GM19324 (cell line): ENCODE measurements around the gene RASL11B.

ENCODE experiments used
- ATAC-seq: cut with Tn5 transposase; IDR thresholded peaks from one replicate; pipeline ENCODE4 v1.9.1; 2021; ENCODE audit warnings: mild to moderate bottlenecking, moderate library complexity; ENCODE audit not compliant: unreplicated experiment, low FRiP score

Gene RASL11B

DNA sequence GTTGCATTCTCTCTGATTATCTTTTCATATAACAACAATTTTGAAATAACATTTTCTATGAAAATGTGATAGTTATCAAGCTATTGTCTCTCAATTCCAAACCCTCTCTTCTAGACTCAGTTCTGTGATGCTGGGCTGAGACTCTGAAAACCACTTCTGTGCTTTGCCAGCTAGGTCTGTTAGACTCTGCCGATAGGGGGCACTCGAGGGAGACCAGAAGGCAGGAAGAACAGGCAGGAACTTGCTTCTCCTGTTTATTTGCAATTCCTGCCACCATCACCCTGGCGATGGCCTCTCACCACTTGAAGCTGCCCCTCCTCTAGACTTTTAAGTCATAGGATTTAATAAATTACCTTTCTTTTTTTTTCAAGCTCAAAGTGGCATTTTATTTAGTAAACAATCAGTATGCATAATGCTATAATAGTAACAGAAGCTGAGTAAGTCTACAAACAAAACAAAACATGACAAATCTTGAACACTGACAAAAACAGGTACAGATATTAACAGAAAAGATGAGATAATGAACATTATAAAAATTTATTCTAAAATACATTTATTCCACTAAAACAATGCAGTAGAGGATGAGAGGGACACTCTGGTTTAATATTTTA, 49.7 kb downstream of the RASL11B start:
- no peak for ATAC-seq

DNA sequence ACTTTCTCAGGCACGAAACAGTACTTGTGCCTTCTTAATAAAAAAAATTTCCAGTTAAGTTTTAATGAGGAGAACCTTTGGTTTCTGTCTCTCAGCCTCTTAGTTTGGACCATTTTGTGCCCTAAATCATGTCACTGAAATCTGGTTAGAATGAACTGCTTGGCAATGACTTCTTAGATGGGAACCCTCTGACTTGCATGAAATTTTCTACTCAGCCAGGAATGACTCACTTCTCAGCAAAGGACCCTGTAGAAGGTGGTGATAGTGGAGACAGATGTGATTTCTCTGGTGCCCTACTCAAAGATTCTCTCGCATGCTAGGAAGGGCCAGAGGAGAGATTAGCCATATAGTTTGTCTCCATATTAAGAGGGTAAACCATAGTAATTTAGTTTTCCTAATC, 50.5 kb downstream of the RASL11B start:
- ATAC-seq, result no peak

DNA sequence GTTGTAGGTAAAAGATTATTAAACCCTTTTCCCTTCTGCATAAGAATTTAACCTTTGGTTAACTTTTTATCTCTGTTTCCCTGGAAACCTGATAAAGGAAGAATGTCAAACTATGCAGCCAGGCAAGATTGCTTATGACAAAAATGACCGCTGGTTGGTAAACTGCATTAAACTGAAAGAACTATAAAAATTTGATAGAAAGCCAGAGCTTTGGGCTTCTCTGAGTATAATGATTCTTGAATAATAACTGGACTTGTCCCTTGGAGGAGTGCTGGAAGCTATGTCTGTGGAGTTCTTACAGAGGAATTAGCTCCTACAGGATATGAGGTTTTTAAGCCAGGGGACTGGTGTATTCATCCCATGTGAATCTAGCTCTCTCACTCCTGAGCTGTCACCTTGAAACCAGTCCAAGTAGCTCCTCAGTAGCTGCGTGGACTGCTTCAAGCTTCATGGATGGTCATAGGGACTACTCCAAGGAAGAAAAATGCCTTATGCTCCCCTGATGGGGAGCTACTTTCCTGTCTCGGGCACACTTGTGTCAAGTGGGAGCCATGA, 52.0 kb downstream of the RASL11B start:
- ATAC-seq, result no peak

DNA sequence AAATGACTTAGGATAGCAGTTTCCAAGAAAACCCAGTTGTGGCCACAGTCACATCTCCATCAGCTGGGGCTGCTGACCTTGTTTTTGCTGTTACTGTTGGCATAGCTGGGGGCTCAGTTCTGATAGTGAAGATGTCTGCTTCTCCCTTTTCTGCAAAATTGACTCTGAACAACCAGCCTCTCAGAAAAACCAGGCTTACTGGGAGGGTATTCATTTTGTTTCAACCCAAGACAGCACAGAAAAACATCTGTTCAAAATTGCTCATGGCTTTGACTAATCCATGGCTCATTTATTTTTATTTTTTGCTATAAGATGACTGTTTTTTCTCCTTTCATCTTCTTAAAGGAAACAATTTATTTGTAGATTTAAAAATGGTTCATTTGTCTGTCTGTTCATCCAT, 53.1 kb downstream of the RASL11B start:
- ATAC-seq, result no peak

DNA sequence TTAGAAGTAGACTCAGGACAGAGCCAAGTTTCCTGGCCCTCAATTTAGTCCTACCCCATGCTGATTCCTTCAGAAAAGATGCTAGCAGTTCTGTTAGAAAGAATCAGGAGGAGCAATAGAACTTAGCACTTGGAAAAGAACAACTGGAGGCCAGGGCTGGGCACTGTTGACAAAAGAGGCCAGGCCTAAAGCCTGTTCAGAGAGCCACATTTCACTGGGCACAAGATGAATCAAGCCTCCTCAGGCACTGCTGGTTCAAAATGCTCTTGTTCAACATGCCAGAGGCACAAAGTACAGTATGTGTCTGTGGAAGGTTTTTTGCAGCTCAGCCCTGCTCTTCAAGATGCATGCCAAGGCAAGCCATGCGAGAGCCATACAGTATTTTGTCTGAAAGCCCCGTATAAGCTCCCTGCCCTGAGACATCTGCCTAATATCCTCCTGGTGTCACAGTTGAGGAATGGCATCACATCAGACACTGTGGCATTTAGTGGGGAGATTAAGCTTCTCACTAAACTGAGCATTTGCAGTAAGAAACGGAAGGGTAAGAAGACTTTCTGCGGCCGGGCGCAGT, 53.7 kb downstream of the RASL11B start:
- ATAC-seq, result no peak
